Stimulated activated naive CD8-positive, alpha-beta T cell treated with anti-CD3 and anti-CD28 coated beads, Interleukin-15, Interleukin-2, amounts not matched to agents 100 U/mL and 50 U/mL, for 24 hours (primary cell): Measurements from ENCODE around the gene PRRT4.

Experiments used
- ATAC-seq: fragments of 150-1000 bp; cut with Tn5 transposase; one replicate; pipeline ENCODE4 v1.10.0; 2021
- DNase-seq: peaks from one replicate; pipeline ENCODE4 v3.0.0; 2021

PRRT4 gene

GRCh38 chr7:128344431-128344774, 17.1 kb downstream of the PRRT4 start:
- ATAC-seq, result no peak
- DNase-seq, result no peak

- peak; percentile 82 for DNase-seq
- ATAC-seq, result peak; percentile 98
Observed at GRCh38 chr7:128343554-128344430, 17.7 kb downstream of the PRRT4 start, which contains the start of gene RBM28. Gene RBM28, minus strand, starts transcription at chr7:128343908. Its CDS starts 115 bp downstream, at chr7:128343793.

DNA sequence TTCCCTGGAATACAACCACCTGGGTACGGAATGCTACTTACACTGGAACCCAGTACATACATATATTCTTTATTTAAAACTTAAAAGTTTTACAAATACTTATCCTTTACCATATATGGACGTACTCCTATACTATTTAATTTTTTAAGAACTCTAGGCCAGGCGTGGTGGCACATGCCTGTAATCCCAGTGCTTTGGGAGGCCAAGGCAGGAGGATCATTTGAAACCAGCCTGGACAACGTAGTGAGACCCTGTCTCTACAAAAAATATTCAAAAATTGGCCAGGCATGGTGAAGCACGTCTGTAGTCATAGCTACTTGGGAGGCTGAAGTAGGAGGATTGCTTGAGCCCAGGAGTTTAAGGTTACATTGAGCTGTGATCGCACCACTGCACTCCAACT, 19.8 kb downstream of the PRRT4 start:
- DNase-seq, result no peak
- no peak for ATAC-seq

GRCh38 chr7:128335730-128336129, 25.8 kb downstream of the PRRT4 start:
- ATAC-seq (no peak), DNase-seq (no peak)

GRCh38 chr7:128324368-128324680, 37.2 kb downstream of the PRRT4 start:
- DNase-seq (no peak), ATAC-seq (no peak)

DNA sequence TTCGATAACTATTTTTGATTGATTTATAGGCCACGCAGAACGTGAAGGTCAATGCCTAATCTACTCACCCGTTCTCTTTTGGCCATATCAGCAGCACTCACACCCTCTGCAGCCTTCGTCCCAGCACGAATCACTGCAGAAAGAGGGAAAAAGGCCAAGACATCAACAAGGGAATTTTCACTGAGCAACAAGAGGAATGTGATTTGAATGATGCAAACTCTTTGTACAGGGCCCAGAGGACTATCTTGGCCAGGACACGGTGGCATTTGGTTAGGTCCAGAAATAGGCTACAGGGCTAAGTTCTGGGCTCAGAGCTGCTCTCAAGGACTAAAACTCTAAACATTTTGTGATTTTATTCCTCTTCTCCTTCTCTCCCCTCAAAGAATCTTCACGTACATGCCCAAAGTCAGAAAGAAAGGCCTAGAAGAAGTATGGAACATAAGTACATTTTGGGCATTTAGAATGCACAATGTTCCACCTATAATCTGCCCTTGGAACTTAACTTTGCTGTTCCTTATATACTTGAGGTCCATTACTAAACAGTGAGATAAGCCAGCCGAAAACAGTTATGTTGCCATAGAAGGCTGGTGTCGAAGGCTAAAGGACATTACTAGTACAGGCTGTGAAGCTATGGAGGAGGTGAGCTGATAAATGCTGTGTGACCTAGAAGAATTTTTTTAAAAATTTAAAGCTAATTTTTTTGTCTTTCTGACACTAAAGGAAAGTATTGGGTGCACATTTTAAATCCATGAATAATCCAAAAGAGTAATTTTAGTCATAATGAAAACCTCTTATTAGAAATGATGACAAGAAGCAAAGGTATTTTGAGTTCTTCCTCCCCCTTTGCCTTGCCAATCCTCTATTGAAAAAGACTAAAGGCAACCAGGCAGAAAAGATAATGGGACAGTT, 37.8 kb downstream of the PRRT4 start:
- no peak for DNase-seq
- no peak for ATAC-seq

GRCh38 chr7:128323040-128323439, 38.5 kb downstream of the PRRT4 start:
- ATAC-seq, result no peak
- no peak for DNase-seq

DNA sequence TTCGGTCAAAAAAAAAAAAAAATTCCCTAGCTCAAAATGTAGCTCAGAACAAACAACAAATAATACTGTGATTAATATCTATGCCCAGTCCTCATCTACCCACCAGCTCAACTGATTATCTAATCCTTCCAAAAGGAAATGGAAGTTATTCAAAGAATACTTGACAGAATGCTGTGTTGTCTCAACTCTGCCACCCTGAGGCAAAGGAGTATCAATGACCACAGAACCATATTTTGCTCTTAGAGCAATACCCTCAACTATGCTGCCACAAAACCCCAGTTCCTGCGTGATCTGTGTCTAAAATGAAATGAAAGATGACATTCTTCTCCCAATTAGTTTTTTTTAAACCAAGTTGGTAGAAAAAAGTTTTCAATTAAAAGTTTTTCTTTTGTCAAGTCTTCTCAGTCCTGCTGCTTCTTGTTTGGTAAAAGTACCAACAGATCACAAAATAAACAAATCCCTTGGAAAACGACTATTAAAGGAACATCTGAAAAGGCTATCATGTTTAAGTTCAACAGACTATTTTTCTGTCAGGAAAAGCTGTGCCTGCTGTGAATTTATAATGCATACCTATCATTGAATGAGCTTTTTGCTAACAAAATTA, 39.3 kb downstream of the PRRT4 start:
- DNase-seq, result no peak
- peak; percentile 75 for ATAC-seq

DNA sequence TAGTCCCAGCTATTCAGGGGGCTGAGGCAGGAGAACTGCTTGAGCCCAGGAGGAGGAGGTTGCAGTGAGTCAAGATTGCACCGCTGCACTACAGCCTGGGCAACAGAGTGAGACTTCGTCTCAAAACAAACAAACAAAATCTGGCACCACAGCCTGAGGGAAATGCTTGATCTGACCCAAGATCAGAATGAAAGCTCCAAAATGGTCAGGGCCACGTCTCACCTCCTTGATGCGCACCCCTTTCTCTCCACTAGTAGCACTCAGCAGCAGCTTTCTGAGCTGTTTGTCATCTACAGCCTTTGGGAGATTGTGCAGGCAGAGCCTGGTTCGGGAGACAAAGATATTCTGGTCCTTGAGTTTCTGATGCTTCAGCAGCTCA, 40.5 kb downstream of the PRRT4 start:
- ATAC-seq (no peak), DNase-seq (no peak)

DNA sequence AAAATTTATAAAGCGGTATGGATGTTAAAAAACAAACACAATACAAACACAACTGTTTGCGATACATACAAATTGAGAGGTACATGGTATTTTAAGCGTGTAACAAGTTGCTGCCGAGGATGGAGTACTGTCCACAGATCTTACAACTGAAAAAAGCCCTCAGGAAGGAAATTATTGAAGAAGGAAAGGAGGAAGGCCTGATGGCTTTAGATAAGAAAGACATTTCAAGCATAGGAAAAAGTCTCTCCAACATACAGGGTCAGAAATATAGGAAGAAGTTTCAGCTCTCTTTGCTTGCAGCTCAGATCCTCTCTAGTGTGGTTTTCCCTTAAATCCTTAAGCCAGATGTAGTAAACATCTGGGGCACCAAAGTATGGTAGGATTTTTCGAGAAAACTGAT, 42.8 kb downstream of the PRRT4 start:
- ATAC-seq (no peak), DNase-seq (no peak)

- ATAC-seq (no peak), DNase-seq (no peak)
Observed at GRCh38 chr7:128311013-128311412, 50.5 kb downstream of the PRRT4 start.

DNA sequence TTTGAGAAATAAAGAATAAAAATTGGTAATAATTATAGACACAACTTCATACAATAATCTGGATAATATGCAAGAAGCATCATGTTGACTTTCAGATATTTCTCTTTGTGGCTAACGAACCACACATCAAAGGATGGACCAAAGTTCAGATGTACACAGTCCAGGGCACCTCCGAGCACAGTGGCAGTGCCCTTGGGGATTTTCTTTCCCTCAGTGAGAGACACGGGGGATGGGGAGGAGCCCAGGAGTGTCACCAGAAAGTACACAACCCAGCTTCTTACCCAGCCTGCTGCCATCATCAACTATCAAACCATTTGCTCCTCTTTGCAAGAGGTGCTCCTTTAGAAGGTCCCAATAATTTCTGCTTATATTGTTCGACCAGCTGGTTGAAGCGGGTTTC, 51.0 kb downstream of the PRRT4 start:
- DNase-seq (no peak), ATAC-seq (no peak)

DNA sequence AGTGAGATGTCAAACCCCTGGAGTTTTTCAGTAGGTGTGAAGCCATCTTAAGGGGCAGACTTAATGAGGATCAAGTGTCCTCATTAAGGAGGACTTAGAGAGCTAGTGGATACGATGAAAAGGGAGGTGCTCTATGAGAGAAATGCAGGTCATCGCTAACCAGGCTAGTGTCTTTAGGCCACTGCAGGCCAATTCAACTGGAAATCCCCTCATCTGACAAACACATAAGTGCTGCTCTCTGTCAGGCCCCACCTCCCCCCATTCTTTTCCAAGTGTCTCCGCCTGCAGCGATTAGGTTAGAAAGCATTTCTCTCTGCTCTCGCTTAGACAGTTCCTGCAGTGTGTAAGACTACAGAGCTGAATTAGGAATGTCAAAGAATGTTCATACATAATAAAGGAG, 51.5 kb downstream of the PRRT4 start:
- ATAC-seq (no peak), DNase-seq (no peak)

DNA sequence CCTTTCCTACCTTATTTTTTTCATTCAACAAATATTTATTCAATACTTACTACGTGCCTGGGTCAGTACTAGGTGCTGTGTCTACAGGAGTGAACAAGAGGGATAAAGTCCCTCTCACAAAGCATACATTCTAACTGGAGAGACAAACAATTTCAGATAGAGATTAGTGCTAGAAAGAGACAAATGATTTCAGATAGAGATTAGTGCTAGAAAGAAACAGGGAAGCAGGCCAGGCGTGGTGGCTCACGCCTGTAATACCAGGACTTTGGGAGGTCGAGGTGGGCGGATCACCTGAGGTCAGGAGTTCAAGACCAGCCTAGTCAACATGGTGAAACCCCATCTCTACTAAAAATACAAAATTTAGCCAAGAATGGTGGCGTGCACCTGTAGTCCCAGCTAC, 52.4 kb downstream of the PRRT4 start:
- ATAC-seq, result no peak
- DNase-seq, result no peak

DNA sequence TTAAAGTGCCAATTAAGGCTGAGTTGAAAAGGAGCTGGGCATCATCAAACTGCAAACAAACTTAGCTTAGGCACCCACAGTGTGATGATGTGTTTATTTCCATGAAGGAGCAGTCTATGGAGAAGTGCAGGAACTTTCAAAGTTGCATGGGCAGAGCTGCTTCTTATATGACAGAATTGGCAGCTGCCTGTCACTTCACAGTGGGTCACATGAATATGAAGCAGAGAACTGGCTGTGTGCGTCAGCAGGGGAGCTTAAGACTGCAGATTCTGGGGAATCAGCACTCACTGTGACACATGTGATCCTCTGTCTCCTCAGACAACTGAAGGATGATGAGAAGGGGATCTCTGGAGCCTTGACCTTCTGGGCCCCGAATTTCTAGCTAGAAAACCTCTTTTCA, 54.4 kb downstream of the PRRT4 start:
- ATAC-seq (no peak), DNase-seq (no peak)

DNA sequence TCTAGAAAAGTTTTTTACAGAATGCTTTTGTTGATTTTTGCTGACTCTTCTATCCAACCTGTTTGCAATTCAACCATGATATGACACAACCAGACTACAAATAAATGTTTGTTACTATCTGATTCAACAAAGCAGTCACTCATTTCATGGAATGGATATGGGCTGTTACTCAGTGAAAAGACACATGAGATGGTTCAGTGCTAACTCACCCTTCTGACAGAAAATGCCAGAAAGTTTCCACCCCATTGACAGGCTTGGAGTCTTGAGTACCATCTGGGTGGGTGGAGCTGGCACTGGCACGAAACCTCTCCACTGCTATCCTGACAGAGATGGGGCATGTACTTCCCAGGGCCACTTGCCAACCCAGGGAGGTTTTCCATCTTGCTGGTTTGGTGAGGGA, 57.3 kb downstream of the PRRT4 start:
- DNase-seq (no peak), ATAC-seq (no peak)

- no peak for ATAC-seq
- DNase-seq, result no peak
Observed at GRCh38 chr7:128303643-128304042, 57.8 kb downstream of the PRRT4 start.

GRCh38 chr7:128303133-128303532, 58.4 kb downstream of the PRRT4 start:
- no peak for ATAC-seq
- DNase-seq, result no peak

DNA sequence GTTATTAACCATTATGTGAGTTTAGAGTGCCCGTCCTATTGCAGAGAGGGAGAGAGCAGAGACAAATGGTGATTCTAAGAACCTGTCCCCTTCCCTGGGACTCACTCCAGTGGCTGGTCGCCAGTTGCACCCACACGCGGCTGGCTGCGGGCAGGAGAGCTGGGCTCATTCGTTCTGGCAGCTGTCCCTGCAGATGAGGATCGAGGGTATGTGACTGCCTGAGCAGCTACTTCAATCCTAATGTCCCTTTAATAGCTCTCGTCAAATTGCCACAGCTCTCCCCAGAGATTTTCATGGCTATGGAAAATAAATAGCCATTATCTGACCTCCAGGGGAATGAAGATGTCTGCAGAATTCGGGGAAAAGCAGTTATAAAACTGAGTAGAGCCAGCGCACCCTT, 59.4 kb downstream of the PRRT4 start:
- DNase-seq (no peak), ATAC-seq (no peak)
